Renal cortex interstitium (tissue), 11 donors: ENCODE data around the gene HOMER2. TPM values are rescaled to one million over a fixed set of nuclear protein-coding genes. Genes with fewer than 3 reads are reported as not detected.
"Not testable (repeated sequence)": the region's sequence is repeated elsewhere in the genome, so short reads cannot be mapped to it uniquely, and the experiment has no call there.

Source experiments
- DNase-seq, 11 donors: peaks; one replicate each; pipeline ENCODE4 v3.0.0-alpha.2; 2013; ENCODE audit warnings: low read depth in 9 of 11, low spot score in 4 of 11; ENCODE audit errors: extremely low read depth in 1 of 11
- polyA plus RNA-seq, 3 donors: library from polyadenylated mRNA; unstranded; fragments of 120-200 nt; gene quantifications; one replicate each; pipeline ENCODE4 v1.2.1, GENCODE V29; 2013; ENCODE audit not compliant: insufficient read length in 3 of 3

Gene HOMER2
- polyA plus RNA-seq, 3 donors, result 28.0 to 40.8 (median 31.1) TPM

DNA sequence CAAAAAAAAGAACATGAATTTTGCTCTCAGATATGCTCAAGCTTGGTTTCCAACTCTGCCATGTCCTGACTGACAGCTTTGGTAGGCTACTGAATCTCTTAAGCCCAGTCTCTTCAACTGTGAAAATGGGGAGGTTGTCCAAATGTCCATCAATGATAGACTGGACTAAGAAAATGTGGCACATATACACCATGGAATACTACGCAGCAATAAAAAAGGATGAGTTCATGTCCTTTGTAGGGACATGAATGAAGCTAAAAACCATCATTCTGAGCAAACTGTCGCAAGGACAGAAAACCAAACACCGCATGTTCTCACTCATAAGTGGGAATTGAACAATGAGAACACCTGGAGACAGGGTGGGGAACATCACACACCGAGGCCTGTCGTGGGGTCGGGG, 12.8 kb downstream of the HOMER2 start:
- not testable (repeated sequence) for DNase-seq

- DNase-seq, result no peak
Observed at GRCh38 chr15:82937712-82938058, 14.8 kb downstream of the HOMER2 start.

DNA sequence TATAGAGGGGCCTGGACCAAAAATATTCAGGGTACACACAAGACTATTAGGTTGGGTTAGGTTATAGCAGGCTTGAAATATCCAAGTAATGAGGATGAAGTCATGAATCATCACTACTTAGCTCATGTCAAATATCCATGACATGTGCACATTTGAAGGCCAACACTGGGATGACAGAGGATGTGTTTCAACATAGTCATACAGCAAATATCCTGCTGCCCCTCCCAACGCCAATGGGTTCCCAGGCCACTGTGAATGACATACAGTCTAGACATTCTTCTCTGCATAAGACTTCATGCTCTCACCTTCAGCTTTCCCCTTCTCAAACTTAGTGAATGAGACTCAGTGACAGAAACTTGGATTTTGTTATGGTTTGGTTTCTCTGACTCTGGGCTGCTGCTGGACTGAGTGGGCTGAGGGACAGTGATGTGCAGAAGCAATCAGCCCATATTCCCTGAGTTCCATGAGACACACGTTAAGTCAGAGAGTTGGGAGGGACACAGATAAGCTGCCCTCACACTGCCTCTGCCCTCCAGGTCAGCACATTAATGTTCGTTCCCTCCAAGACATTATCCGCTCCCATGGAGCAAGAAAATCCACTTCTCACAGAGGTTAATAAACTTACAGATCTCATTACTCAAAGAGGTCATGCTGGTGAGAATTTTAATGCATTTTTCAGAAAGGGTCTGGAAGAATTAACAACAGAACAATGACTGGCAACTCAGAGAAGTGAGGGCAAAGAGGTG, 15.4 kb downstream of the HOMER2 start:
- peak in 1 of 11 donors; percentile 15 for DNase-seq

- DNase-seq, result no peak
Observed at GRCh38 chr15:82935382-82935781, 17.1 kb downstream of the HOMER2 start.

DNA sequence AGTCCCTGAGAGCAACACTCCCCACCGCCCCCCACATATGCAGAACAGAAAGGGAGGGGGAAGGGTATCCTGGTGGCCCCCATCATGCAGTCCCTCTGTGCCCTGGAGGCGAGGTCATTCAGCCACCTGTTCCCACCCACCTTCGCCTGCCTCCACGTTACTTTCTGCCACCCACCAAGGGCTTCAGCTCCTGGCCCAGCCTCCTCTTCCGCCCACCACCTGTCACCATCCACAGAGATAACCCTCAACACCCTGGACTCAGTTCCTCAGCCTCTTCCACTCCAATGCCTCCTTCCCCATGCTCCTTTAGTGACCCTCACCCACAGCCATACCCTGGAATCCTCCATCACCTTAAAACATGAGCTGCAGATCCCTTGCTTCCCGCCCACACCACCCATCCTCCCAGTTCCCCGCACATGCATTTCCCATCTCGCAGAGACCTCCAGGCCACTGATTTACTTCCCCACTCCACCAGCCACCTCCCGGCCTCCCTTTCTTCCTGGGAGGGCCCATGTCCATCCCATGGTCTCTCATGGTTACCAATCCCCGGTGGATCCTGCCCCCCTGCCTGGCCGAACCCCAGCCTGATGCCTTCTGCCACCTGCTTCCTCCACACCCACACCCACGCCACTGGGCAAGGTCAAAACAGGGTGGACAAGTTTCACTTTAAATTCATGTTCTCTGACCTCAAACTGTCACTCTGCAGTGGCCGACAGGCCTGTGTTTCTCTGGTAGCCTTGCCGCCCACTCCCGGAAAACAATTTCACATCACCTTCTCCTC, 18.2 kb downstream of the HOMER2 start:
- DNase-seq, result no peak

- DNase-seq, result no peak
Observed at GRCh38 chr15:82933576-82933975, 18.9 kb downstream of the HOMER2 start.

GRCh38 chr15:82931221-82931620, 21.3 kb downstream of the HOMER2 start:
- no peak for DNase-seq

DNA sequence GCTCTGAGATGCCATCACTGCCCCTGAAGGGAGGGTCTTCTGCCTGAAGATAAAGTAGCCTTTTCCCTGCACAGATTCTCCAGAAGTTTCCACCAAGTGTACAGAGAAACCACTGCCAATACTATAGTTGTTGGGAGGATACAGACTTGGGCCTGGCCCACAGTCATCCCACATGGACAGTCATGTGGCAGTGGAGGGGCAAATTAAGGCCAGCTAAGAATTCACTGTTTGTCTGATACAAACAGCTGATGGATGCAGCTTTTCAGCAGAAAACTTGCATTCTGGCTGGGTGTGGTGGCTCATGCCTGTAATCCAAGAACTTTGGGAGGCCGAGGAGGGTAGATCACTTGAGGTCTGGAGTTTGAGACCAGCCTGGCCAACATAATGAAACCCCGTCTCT, 22.1 kb downstream of the HOMER2 start:
- no peak for DNase-seq

- DNase-seq, result no peak
Observed at GRCh38 chr15:82928711-82929110, 23.8 kb downstream of the HOMER2 start.

DNA sequence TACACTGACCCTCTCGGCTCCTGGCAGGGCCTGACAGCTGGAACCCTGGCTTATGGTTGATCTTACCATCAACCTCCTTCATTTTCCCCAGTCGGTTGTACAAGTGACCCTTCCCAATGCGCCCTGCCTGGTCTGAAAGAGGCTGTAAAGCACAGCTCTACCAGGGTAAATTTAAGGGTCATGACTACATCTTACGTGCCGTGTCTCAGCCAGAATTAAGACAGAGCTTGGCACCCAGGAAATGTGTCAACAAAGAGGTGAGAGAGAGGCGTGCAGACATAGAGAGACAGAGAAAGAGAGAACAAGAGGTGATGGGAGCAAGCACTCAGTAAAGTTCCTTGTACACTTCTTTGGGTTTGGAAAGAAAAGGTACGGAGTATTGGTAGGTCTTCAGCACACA, 28.8 kb downstream of the HOMER2 start:
- DNase-seq, result no peak

GRCh38 chr15:82922737-82923136, 29.8 kb downstream of the HOMER2 start:
- no peak for DNase-seq

DNA sequence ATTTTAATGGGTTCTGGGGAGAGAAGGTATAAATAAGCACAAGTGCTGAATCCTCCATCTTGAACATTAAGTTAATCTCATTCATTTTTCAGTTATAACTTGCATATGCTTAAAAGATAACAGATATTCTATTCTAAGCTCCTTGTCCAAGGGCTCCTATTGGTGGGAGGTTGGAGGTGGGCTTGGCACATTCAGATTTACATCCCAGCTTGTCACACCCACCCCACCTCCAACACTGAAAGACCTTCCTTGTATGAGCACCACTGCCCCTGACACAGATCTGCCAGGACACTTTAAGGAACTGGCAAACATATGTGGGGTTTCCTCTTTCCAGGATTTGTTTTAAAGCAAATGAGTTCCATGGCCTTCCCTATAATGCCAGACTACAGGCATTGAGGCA, 30.6 kb downstream of the HOMER2 start:
- DNase-seq, result no peak

GRCh38 chr15:82921242-82921641, 31.3 kb downstream of the HOMER2 start:
- DNase-seq, result no peak

- DNase-seq, result peak in 1 of 11 donors; percentile 20
Observed at GRCh38 chr15:82919231-82919886, 33.2 kb downstream of the HOMER2 start.

- no peak for DNase-seq
Observed at GRCh38 chr15:82918607-82919230, 33.8 kb downstream of the HOMER2 start.

GRCh38 chr15:82918162-82918561, 34.4 kb downstream of the HOMER2 start:
- no peak for DNase-seq

DNA sequence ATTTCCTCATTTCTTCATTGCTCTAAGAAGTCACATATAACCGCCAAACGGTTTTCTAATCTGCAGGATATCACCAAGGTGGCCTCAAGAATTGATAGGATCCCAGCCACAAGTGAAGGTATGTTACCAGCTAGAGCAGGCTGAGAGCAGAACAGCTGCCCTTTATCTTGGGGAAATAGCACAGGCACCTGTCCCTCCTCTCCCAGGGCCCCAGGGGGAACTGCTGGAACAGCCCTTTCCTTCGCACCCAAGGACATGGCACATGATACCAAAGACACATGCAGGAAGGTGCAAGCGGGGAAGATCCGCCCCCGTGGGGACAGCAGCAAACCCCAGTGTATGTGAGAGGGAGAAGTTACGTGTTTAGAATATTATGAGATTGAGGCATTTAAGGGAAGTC, 35.3 kb downstream of the HOMER2 start:
- no peak for DNase-seq

GRCh38 chr15:82916161-82916952, 36.2 kb downstream of the HOMER2 start:
- DNase-seq, result no peak

- no peak for DNase-seq
Observed at GRCh38 chr15:82914396-82914795, 38.1 kb downstream of the HOMER2 start.
